IMR-90 (cell line): ENCODE data around the gene SATB2. TPM values are rescaled to one million over a fixed set of nuclear protein-coding genes. Genes with fewer than 3 reads are reported as not detected.

Source experiments
- ATAC-seq: fragments of 200-7000 bp; cut with Tn5 transposase; 2 replicates; pipeline ENCODE4 v1.9.1; 2020; ENCODE audit warnings: low read depth, mild to moderate bottlenecking, moderate library complexity
- BruUV-seq: library from RNA; stranded (reverse); fragments of 400-500 nt; replicated peaks from 2 replicates; lab custom pipeline; 2021; lab: Mats Ljungman, UMichigan
- CTCF ChIA-PET: fragments of 300-600 bp; formaldehyde crosslinking; extraction: SDS; loops from one replicate; lab custom pipeline; 2021; ENCODE audit warnings: antibody characterized with exemption; lab: Yijun Ruan, JAX
- POLR2A ChIA-PET: fragments of 300-600 bp; sonication (Branson Sonifier 250); formaldehyde crosslinking; loops from one replicate; lab custom pipeline; 2022; ENCODE audit warnings: antibody characterized with exemption; ENCODE audit not compliant: unreplicated experiment; lab: Charles Lee
- DNase-seq: peaks from one replicate; pipeline ENCODE4 v3.0.0; 2013
- H2AFZ ChIP-seq: replicated peaks from 2 replicates; pipeline ENCODE3; 2013; ENCODE audit warnings: low read length, mild to moderate bottlenecking; ENCODE audit not compliant: poor library complexity
- H2AK5ac ChIP-seq: 2 replicates; pipeline ENCODE4 v1.6.1; 2013; ENCODE audit warnings: low read depth, low read length, inconsistent platforms
- H2AK9ac ChIP-seq: replicated peaks from 2 replicates; pipeline ENCODE3; 2013; ENCODE audit warnings: mild to moderate bottlenecking, low read depth, low read length, moderate library complexity; ENCODE audit not compliant: poor library complexity
- H2BK120ac ChIP-seq: 2 replicates; pipeline ENCODE4 v1.6.1; 2013; ENCODE audit warnings: low read depth, low read length, inconsistent platforms
- H2BK15ac ChIP-seq: 3 replicates; pipeline ENCODE4 v1.6.1; 2013; ENCODE audit warnings: low read depth, low read length, inconsistent platforms
- H2BK20ac ChIP-seq: 2 replicates; pipeline ENCODE4 v1.6.1; 2013; ENCODE audit warnings: low read depth, mild to moderate bottlenecking, inconsistent platforms, low read length, moderate library complexity
- H2BK5ac ChIP-seq: 2 replicates; pipeline ENCODE4 v1.6.1; 2013; ENCODE audit warnings: mild to moderate bottlenecking, low read depth, low read length, inconsistent platforms; ENCODE audit not compliant: poor library complexity, severe bottlenecking
- H3K14ac ChIP-seq: replicated peaks from 2 replicates; pipeline ENCODE4 v1.6.1; 2013; ENCODE audit warnings: low read depth, low read length, inconsistent platforms
- H3K18ac ChIP-seq: 2 replicates; pipeline ENCODE4 v1.6.1; 2013; ENCODE audit warnings: low read depth, low read length, control low read depth
- H3K23ac ChIP-seq: 2 replicates; pipeline ENCODE4 v1.6.1; 2013; ENCODE audit warnings: low read depth, low read length, inconsistent platforms
- H3K27ac ChIP-seq: 2 replicates; pipeline ENCODE4 v1.5.1; 2013; ENCODE audit warnings: mild to moderate bottlenecking, control low read depth, low read length; ENCODE audit not compliant: insufficient read depth
- H3K27me3 ChIP-seq: 2 replicates; pipeline ENCODE4 v1.6.1; 2013; ENCODE audit warnings: low read length; ENCODE audit not compliant: control insufficient read depth, insufficient read depth
- H3K36me3 ChIP-seq: 2 replicates; pipeline ENCODE4 v1.6.1; 2013; ENCODE audit warnings: low read length, mixed read lengths; ENCODE audit not compliant: control insufficient read depth, insufficient read depth
- H3K4ac ChIP-seq: 2 replicates; pipeline ENCODE4 v1.6.1; 2013; ENCODE audit warnings: low read depth, low read length, inconsistent platforms
- H3K4me1 ChIP-seq: 2 replicates; pipeline ENCODE4 v1.6.1; 2013; ENCODE audit warnings: low read length, mixed read lengths; ENCODE audit not compliant: control insufficient read depth, insufficient read depth
- H3K4me2 ChIP-seq: 2 replicates; pipeline ENCODE4 v1.6.1; 2013; ENCODE audit warnings: low read depth, mild to moderate bottlenecking, control low read depth, low read length, moderate library complexity
- H3K4me3 ChIP-seq: 2 replicates; pipeline ENCODE4 v1.5.1; 2013; ENCODE audit warnings: low read depth, mild to moderate bottlenecking, control low read depth, low read length, moderate library complexity; ENCODE audit not compliant: insufficient read depth
- H3K56ac ChIP-seq: 2 replicates; pipeline ENCODE4 v1.6.1; 2013; ENCODE audit warnings: low read length, inconsistent platforms; ENCODE audit not compliant: insufficient read depth; ENCODE audit errors: extremely low read depth
- H3K79me1 ChIP-seq, 2 experiments: 2 replicates each; pipeline ENCODE4 v1.6.1; 2013; ENCODE audit warnings: low read length in 2 of 2, inconsistent platforms in 1 of 2, low read depth in 1 of 2
- H3K9ac ChIP-seq: 2 replicates; pipeline ENCODE4 v1.6.1; 2013; ENCODE audit warnings: low read depth, low read length, control low read depth
- H3K9me1 ChIP-seq: 2 replicates; pipeline ENCODE4 v1.6.1; 2013; ENCODE audit warnings: low read length, inconsistent platforms; ENCODE audit not compliant: insufficient read depth
- H3K9me3 ChIP-seq: 2 replicates; pipeline ENCODE4 v1.6.1; 2013; ENCODE audit warnings: low read length; ENCODE audit not compliant: control insufficient read depth, insufficient read depth
- H4K20me1 ChIP-seq: 2 replicates; pipeline ENCODE4 v1.6.1; 2013; ENCODE audit warnings: low read length, inconsistent platforms; ENCODE audit not compliant: insufficient read depth
- H4K5ac ChIP-seq: 2 replicates; pipeline ENCODE4 v1.6.1; 2013; ENCODE audit warnings: mild to moderate bottlenecking, low read depth, low read length, control low read depth
- H4K8ac ChIP-seq, 2 experiments: 2 replicates each; pipeline ENCODE4 v1.6.1; 2013; ENCODE audit warnings: low read depth in 2 of 2, low read length in 2 of 2, control low read depth in 1 of 2, inconsistent platforms in 1 of 2
- H4K91ac ChIP-seq: 2 replicates; pipeline ENCODE4 v1.6.1; 2013; ENCODE audit warnings: low read depth, low read length, inconsistent platforms; ENCODE audit not compliant: insufficient read depth
- BHLHE40 ChIP-seq: fragments of 150-350 bp; IDR thresholded peaks from 2 replicates; pipeline ENCODE4 v1.6.1; 2016; ENCODE audit warnings: mild to moderate bottlenecking, low read depth, low read length
- CEBPB ChIP-seq: IDR thresholded peaks from 2 replicates; pipeline ENCODE4 v1.6.1; 2012; ENCODE audit warnings: low read depth, low read length, improper control_type of control experiment
- MAFK ChIP-seq: IDR thresholded peaks from 2 replicates; pipeline ENCODE4 v1.6.1; 2012; ENCODE audit warnings: low read depth, low read length, improper control_type of control experiment
- MXI1 ChIP-seq: IDR thresholded peaks from 2 replicates; pipeline ENCODE4 v1.6.1; 2012; ENCODE audit warnings: low read depth, mild to moderate bottlenecking, low read length, moderate library complexity, borderline replicate concordance
- NFE2L2 ChIP-seq: fragments of 150-350 bp; IDR thresholded peaks from 2 replicates; pipeline ENCODE4 v1.6.1; 2016; ENCODE audit warnings: low read depth, mild to moderate bottlenecking, low read length
- RAD21 ChIP-seq: IDR thresholded peaks from 2 replicates; pipeline ENCODE4 v1.6.1; 2012; ENCODE audit warnings: low read length, improper control_type of control experiment
- SMC3 ChIP-seq: fragments of 150-350 bp; IDR thresholded peaks from 2 replicates; pipeline ENCODE4 v1.6.1; 2016; ENCODE audit warnings: low read depth, mild to moderate bottlenecking, antibody characterized with exemption, low read length, moderate library complexity
- WGBS, 2 experiments: methylation state at CpG; one replicate each; pipeline versions ENCODE4 v1.1.5 to v1.1.7; 2013; ENCODE audit warnings: missing lambda C conversion rate in 2 of 2; ENCODE audit not compliant: insufficient read length in 1 of 2; ENCODE audit errors: extremely low coverage in 2 of 2; 5-methylcytosine and 5-hydroxymethylcytosine counted together
- dilution Hi-C: fragments of 300-500 bp; cut with HindIII; formaldehyde crosslinking; loops from one replicate; pipeline ENCODE4 v1.14.3; 2018; ENCODE audit warnings: low sequenced_read_pairs; ENCODE audit not compliant: unreplicated experiment
- in situ Hi-C: fragments of 300-500 bp; cut with MboI; formaldehyde crosslinking; loops from 3 replicates; pipeline ENCODE4 v1.14.3; 2019; ENCODE audit warnings: low sequenced_read_pairs, inconsistent platforms, mixed read lengths
- intact Hi-C: fragments of 100-400 bp; cut with micrococcal nuclease; formaldehyde crosslinking; loops from 2 replicates; pipeline ENCODE4 v1.10.0; 2022
- polyA plus RNA-seq, 3 experiments: library from polyadenylated mRNA; depleted of rRNA; stranded (reverse); fragments of >200 nt; gene quantifications; 2 replicates each; pipeline ENCODE4 v1.2.3, GENCODE V29; 2012; ENCODE audit warnings: low replicate concordance in 1 of 3
- total RNA-seq: library from RNA; depleted of rRNA; stranded (reverse); fragments of >200 nt; gene quantifications from 2 replicates; pipeline ENCODE4 v1.2.3, GENCODE V29; 2012
- TF ChIP-seq, protein P1 (sequence below): conservative IDR thresholded peaks from 2 replicates; pipeline ENCODE4 v1.5.1; 2012; ENCODE audit warnings: mild to moderate bottlenecking, low read depth, low read length, improper control_type of control experiment

The SATB2 gene
- total and polyA plus RNA-seq, 2 of the 4 experiments (the other 2 are of a cell fraction) = 6.2 to 8.4 TPM

DNA sequence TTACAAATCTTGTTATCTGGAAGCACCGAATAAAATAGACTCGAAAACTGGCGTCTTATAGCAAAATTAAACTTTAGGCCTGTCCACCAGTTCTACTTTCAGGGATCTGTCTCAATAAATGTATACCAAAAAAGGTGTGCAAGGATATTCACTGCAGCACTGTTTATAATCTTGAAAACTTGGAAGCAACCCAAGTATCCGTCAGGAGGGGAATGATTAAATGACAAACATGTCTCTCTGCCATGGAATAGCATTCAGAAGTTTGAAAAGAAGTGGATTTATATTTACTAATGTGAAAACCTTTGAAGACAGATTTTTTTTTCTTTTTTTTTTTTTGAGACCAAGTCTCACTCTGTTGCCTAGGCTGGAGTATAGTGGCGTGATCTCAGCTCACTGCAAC, 32.3 kb upstream of the SATB2 start:
- H3K27ac ChIP-seq = no peak overlapping the region
- no peak overlapping the region for H2BK15ac ChIP-seq
- H2AFZ ChIP-seq = no peak overlapping the region
- TF ChIP-seq RAD21 (no peak), MAFK (no peak), CEBPB (no peak), NFE2L2 (no peak), MXI1 (no peak), BHLHE40 (no peak), SMC3 (no peak)
- TF ChIP-seq, protein P1, sequence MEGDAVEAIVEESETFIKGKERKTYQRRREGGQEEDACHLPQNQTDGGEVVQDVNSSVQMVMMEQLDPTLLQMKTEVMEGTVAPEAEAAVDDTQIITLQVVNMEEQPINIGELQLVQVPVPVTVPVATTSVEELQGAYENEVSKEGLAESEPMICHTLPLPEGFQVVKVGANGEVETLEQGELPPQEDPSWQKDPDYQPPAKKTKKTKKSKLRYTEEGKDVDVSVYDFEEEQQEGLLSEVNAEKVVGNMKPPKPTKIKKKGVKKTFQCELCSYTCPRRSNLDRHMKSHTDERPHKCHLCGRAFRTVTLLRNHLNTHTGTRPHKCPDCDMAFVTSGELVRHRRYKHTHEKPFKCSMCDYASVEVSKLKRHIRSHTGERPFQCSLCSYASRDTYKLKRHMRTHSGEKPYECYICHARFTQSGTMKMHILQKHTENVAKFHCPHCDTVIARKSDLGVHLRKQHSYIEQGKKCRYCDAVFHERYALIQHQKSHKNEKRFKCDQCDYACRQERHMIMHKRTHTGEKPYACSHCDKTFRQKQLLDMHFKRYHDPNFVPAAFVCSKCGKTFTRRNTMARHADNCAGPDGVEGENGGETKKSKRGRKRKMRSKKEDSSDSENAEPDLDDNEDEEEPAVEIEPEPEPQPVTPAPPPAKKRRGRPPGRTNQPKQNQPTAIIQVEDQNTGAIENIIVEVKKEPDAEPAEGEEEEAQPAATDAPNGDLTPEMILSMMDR = no peak
- in situ Hi-C loops = loop anchor here (25.0 kb wide), 2 partner anchors 828 to 1103 kb away; no protein-coding TSS in a partner anchor
- no peak overlapping the region for H3K9ac ChIP-seq
- H4K8ac ChIP-seq = no peak overlapping the region
- ChIA-PET POLR2A (no interaction called here), CTCF (interaction anchor here (3.3 kb wide), 1 partner anchor 1176 kb away, joined by 30 read pairs; no protein-coding TSS in a partner anchor)
- no peak overlapping the region for H4K91ac ChIP-seq
- H2AK9ac ChIP-seq = no peak overlapping the region
- no peak overlapping the region for H3K23ac ChIP-seq
- H3K14ac ChIP-seq = no peak overlapping the region
- H2BK20ac ChIP-seq = no peak overlapping the region
- H3K9me3 ChIP-seq = no peaks in the 10 kb centered on the region
- H2BK120ac ChIP-seq = no peak overlapping the region
- H2BK5ac ChIP-seq = no peak overlapping the region
- dilution Hi-C loops = no loop called here
- DNase-seq (no peak), ATAC-seq (no peak)
- H3K4me1 ChIP-seq = no peaks in the 10 kb centered on the region
- H3K9me1 ChIP-seq = no peaks in the 10 kb centered on the region
- H3K56ac ChIP-seq = no peak overlapping the region
- intact Hi-C loops = no loop called here
- no peak overlapping the region for H3K4ac ChIP-seq
- H3K27me3 ChIP-seq = no peaks in the 10 kb centered on the region
- H3K79me1 ChIP-seq = no peaks in the 10 kb centered on the region
- no TSS peak for BruUV-seq
- no peak overlapping the region for H3K18ac ChIP-seq
- H3K4me3 ChIP-seq = no peak overlapping the region
- 20% methylated on average over 1 of the region's 5 CpGs; no CpG with 5 or more reads in 1 of the 2 experiments for WGBS, 2 experiments
- H2AK5ac ChIP-seq = no peak overlapping the region
- H4K20me1 ChIP-seq = no peaks in the 10 kb centered on the region
- no peak overlapping the region for H4K5ac ChIP-seq
- H3K4me2 ChIP-seq = no peak overlapping the region
- H3K36me3 ChIP-seq = no peaks in the 10 kb centered on the region
